Eye (tissue), 1 donor: Measurements from ENCODE around the gene ZC3H14.
A peak's percentile ranks its signal among the peaks of the same experiment; 100 is the strongest.

ENCODE experiments used
- DNase-seq: peaks from one replicate; pipeline ENCODE4 v3.0.0-alpha.2; 2015

The ZC3H14 gene

DNA sequence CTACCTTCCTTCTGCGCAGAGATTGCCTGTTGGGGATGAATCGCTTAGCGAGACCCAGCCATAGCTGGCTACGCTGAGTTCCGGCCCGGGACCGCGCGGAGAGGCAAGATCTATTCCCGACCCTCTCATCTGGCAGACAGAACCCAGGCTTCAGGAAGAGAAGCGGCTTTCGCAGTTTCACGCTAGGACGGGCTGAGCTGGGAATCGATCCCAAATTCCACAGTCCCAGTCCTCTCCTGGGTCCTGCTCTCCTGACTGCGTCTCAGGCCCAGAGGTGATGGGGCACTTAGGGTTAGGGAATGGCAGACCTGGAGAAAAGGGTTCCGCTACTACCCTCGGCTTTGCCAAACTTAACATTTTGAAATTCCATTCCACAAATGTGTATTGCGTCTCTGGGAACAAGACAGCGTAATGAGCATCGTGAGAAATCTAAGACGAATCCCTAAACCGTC is 10.8 kb upstream of the ZC3H14 start:
- DNase-seq = peak; percentile 57

DNA sequence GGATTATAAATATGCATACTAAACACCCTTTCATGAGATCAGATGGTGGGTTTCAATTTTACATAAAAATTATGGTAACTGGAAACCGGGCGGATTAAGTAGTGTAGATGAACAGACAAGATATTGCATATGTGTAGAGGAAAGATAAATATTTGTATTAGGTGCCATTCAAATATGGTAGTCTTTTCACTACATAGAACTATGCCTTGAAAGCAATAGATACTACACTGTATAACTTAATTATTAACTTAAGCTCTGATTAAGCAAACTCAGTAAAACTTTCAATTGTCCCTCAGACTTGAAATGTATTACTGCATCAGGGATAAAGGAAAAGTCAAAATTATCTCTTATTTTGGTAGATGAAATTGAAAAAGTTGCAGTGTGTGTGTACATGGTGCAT is 10.0 kb upstream of the ZC3H14 start:
- DNase-seq = peak; percentile 10

DNA sequence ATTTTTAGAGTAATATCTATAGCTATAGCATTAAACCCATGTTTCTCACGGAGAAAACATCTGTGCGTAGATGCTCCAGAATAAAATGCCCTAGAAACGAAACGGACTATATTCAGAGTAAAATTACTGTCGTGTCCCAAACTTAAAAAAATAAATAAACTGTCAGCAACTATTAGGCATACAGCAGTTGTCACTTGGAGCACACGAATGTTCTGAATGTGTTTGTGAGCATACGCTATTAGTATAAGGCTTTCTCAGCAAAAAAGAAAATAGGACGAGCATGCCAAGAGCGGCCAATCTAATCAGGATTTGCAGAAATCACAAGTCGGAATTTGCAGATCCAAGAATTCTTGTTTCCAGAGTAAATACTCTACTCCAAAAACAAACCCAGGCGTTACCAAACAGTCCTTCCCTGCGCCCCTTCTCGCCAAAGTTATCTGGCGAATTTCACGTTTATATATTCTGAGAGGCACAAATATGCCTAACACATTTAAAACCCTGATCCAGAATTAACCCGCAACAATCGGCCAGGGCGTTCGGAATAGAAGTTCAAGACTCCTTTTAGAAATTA is 8.9 kb upstream of the ZC3H14 start:
- DNase-seq = peak; percentile 80

DNA sequence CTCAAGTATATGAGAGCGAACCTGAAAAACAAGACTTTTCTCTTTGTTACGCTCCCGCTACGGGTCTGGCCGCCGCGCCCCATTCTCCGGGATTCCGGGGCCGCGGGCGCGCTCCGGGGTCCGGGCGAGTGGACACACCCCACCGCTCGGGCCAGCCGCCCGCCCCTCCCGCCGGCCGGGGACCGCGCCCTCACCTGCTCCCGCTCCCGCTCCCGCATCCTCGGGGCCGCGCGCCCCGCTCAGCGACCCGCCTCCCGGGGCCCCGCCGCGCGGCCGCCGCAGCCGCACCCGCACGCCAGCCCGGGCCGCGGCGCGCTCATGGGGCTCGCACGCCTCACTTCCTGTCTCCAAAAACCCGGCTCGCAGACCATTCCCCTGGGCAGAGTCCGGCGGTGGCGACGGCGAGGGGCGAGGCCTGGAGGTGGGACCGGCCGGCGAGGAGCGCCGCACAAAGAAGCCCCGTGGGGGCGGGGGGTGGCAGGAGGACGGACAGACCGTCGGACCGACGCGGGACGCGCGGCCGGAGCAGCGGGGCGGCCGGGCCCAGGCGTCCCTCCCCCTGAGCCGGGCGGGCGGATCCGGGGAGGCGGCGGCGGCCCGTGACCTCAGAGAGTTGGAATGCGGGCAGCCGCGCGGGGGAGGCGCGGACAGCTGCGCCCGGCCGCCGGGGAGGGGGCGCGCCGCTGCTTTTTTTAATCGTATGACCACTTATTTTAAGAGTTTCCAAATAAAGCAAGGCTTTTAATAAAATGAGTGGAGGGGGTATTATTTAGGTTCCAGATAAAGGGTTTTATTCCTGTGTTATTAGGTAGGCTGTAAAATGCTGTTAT is 8.2 kb upstream of the ZC3H14 start, which contains the start of gene PTPN21:
Gene PTPN21 (minus strand): TSS at position 551 of the 830 bp plus-strand sequence. CDS start 4,590 bp downstream, outside the sequence.
- peak; percentile 88 for DNase-seq

DNA sequence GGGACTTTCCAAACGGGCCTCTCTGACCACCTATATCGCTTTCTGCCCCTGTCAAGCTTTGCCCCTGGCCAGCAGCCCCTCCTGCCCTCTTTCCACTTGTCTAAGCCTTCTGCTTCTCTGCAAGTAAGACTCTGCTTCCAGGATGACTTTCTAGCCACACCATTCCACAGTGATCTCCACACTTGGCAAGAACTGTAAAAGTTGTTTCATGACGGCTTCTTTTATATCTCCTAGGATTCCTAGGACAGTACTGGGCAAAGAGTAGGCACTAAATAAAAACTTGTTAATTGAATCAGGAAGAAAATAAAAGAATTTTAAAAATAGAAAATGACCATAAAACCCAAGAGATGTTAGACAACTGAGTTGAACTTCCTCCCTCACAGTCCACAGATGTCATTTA is 6.3 kb upstream of the ZC3H14 start:
- no peak for DNase-seq

DNA sequence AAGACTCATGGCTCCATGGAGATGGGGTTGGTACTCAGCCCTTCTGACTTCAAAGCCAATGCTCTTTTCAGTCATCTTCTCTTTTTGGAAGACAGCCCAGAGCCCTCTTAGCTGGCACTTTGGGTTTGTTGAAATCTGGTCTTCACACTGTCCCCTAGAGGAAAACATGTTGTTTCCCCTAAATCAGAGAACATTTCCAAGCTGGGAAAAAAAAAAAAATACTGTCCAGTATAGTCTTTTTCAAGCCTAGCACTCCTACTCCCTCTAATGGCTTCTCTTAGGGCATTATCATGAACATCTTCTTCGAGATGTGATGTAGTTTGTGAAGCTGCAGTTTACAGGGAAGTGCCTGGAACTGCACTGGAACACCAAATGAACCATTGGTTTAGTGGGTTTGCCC is 3.0 kb upstream of the ZC3H14 start:
- peak; percentile 18 for DNase-seq

DNA sequence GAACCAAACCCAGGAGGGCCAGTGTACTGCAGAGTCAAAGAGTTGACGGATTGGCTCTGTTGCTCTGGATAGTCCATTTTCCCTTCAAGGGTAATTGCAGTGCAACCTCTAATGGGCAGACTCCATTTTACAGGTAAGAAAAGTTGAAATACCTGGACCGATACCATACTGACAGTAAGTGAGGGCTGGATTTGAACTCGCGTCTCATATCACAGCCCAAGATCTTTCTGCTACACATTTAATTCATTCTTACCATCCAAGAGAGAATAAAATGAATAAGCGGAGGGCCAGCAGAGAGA is 356 bp upstream of the ZC3H14 start:
- DNase-seq = no peak

DNA sequence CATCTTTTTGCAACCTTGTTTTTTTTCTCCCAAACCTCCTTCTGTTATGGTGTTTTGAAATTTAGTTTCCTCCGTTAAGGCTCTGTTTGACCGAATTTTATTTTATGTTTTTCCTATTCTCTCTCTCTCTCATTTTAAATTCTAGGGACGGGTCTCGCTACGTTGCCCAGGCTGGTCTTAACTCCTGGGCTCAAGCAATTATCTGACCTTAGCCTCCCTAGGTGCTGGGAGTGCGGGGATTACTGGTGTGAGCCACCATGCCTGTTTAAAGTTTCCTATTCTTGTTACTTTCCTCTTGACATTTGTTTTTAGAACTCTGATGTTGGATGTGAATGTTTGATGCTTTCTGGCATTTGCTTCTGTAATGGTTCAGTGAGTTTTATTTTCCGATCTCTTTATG is 1.0 kb downstream of the ZC3H14 start:
- DNase-seq = no peak

DNA sequence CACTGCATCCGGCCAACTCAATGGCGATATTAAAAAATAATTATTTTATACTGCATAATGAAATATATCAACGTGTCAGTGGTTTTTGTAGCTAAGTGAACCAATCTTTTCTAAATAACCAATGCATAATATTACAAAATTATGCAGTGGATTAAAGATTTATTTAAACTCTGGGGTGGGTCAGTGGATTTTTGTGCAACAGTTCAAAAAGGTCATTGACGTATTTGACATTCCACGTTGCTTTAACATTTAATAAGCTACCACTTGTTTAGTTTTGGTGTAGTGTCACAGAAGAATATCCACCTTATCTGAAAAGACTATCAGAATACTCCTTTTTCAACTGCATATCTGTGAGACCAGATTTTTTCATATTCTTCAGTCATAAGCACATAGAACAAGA is 2.6 kb downstream of the ZC3H14 start:
- DNase-seq = no peak

DNA sequence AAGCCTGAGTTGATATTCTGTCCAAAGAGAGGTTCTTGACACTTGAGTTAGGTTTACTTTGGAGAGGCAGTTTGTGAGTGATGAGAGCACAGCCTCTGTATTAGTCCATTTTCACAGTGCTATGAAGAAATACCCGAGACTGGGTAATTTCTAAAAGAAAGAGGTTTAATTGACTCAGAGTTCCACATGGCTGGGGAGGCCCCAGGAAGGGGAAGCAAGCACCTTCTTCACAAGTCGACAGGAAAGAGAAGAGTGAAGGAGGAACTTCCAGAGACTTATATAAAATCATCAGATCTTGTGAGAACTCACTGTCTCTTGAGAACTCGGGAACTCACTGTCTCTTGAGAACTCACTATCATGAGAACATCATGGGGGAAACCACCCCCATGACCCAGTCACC is 5.4 kb downstream of the ZC3H14 start:
- DNase-seq = no peak

DNA sequence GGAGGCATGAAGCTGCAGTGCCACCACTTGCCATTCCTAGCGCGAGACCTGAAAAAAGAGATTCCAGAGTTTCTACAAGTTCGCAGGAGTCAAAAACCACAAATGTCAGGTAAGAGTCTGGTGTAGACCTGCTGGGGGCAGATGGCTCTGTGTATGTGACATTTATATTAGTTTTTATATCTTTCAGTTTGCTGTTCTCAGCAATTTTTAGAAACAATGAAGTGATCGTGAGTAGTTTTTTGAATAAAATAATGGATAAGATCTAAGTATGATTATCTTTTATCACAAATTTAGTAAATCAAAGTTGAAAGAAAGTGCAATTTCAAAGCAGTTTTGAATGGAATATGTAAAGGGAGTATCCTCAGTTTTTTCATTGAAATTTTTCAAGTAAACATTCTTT is 9.3 kb downstream of the ZC3H14 start:
- DNase-seq = no peak

DNA sequence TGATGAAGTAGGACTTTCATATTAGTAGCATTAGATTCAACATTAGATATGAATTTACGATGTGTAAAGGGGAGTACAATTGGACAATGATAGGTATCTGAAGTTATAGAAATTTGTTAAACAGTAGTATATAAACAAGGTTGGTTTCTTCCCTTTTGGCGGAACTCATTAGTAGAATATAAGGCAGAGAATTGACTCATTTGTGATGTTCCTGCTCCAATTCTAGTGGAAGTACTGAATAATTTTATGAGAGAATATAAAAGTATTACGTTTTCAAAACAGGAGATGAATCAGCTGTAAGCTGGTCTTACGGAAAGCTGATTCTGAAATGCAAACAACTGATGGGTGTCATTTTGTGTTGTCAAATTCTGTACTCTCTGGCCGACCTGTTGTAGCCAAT is 13.4 kb downstream of the ZC3H14 start:
- DNase-seq = no peak

DNA sequence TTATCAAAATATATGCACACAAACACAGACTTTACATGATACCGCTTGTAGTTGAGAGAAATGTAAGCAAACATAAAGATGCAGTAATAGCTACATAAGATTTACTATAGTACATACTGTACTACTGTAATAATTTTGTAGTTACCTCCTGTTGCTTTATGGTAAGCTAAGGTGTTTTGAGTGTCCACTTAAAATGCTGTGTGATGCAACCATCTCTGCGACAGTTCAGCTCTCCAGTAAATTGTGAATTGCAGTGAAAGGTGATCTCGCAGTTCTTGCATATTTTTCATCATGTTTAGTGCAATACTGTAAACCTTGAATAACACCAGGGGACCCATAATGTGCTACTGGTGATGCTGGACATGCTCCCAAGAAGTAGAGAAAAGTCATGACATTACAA is 21.6 kb downstream of the ZC3H14 start:
- no peak for DNase-seq

DNA sequence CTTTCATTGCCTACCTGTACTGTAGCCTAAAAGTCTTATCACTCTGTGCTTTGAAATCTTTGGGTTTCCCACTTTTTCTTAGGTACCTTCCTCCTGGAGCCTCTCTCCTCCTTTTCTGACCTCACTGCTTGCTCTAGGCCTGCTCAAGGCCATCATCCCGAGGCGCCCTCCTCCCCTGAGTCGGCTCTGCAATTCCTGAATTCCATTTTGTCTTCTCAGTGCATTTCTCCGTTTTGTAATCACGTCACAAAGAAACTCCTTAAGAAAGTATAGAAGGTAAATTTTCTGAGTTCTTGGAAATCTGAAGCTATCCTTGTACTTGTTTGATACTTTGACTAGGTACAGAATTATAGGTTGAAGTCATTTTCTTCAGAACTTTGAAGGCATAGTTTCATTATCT is 25.2 kb downstream of the ZC3H14 start:
- no peak for DNase-seq

DNA sequence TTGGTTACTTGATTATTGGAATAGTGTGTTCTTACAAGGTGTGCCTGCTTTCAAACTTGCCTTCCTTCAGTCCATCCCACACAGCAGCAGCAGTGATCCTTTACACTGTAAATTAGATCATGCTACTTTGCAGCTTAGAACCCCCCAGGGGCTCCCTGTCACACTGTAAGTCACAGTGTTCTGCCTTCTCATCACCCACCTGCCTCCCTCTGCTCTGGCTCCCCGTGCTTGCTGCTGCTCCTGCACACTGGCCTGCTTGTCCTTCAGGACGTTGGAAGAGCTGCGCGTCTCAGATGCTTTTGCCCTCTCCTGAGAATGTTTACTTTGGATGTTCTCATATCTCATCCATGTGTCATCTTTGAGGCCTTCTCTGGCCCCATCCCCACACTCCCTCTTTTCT is 27.3 kb downstream of the ZC3H14 start:
- peak; percentile 39 for DNase-seq

DNA sequence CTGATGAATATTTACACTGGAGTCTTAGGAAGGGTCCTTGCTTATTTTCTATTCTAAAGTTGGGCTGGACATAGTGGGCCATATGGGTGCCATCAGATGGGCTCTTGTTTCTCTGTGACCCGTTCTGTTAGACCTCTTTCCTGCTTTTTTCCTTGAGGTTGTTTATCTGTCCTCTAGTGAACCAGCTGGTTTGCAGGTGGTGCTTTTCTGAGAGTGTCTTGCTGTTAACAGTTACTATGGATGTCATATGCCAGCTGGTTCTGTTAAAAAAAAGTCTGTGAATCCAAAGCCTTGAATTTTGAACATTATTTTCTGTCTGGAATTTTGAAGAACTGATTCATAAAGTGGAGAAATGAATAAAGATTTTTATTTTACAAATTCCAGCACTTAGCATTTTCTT is 29.2 kb downstream of the ZC3H14 start:
- DNase-seq = peak; percentile 36

DNA sequence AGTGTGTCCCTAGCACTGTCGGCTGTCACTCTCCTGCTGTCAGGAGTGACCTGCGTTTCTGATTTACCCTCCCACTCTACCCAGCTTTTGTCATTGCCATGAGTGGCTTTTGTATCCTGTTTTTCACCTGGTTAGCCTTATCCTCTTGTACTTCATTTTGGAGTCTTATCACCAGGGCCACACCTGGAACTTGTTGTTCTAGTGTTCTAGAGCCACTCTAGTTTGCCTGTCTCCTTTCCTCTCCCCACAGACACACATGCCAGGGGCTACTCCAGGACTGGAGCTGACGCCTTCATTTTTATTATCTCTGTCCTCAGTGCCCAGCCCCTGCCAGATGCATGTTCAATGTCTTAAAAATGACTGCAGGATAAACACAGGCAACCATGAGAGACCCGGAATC is 34.2 kb downstream of the ZC3H14 start:
- no peak for DNase-seq

DNA sequence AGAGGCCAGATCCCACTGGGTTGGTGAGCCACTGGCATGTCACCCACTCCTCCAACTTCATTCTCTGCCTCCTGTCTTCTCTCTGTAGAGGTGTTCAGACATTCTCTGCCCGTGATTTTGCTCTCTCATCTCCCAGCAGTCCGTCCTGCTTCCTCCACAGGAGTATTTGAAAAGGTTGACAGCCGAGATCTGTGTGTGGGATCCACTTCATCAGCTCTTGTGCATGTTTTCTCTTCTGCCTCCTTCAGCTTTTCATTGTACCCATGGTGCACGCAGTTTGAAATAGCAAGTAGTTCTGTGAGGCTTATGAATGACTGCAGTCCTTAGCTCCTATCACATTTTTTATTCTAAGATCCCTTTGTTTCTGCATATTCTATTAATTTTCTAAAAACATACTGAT is 34.8 kb downstream of the ZC3H14 start:
- no peak for DNase-seq

DNA sequence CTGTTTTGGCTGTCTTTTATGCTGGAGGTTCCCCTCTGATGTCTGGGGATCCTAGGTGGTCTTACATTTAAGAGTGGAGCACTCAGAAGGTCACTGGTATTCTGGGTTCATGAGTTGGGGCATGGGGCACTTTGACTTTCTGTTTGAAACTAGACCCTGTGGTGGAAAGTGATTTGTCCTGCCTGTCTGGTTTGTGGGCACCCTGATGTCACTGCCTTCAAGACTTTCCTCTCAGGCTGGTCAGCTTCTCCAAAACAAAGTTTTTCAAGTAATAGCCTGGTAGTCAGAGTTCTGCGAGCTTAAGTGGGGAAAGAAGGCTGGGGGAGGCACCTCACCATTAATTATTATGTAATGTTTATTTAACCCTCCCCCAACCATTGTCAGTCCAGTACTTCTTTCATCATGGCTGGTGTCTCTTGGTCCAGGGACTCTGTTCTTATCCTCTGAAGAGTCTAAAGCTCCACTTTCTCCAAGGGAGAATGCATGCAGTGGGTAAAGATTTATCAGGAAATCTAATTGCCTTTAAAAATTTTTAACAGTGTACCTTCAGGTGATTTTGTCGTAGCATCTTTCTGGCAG is 35.3 kb downstream of the ZC3H14 start:
- DNase-seq = no peak

DNA sequence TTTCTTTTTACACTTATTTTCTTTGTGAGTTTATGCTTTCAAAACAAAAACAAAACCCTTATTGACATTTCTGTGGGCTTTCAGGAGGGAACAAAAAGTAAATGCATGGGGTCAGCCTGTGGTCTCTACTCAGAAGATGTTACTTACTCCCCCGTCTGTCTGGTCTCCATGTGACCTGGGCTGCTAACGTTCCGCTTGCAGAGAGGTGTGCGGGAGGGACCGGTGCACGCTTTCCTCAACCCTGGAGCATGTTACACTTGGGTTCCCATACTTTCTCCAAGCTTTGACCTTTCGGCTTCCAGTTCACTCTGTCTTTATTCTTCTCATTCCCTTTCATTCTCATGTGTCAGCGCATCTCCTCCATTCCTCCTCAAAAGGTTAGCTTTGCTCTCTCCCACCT is 36.5 kb downstream of the ZC3H14 start:
- no peak for DNase-seq

DNA sequence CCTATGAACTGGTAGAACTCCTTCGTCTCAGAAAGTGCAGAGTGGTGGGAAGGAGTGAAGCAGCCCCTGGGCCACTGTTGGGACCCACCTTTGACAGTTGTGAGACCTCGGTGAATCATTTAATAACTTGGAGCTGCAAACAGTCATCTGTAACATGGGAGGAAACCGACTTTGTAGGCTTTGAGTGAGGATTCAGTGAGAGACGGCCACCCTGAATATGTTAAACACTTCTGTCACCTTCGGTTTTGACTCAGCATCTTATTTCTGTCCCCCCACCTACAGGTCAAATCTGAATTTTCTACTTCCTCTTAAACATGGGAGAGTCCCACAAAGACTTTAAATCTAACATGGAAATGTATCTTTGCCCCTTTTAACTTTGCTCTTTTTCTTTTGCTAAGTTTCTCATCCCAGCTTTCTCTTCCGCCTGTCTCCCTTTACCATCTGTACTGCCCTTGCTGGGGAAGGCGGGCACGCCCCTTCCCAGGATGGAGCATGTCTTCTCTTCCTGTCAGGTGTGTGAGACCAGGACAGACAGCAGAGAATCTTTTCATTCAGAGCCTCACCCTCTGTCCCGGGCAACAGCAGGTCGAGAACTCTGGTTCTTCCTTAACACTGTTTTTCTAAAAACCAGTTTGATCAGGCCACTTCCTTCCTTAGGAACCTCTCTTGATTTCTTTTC is 37.1 kb downstream of the ZC3H14 start:
- no peak for DNase-seq

DNA sequence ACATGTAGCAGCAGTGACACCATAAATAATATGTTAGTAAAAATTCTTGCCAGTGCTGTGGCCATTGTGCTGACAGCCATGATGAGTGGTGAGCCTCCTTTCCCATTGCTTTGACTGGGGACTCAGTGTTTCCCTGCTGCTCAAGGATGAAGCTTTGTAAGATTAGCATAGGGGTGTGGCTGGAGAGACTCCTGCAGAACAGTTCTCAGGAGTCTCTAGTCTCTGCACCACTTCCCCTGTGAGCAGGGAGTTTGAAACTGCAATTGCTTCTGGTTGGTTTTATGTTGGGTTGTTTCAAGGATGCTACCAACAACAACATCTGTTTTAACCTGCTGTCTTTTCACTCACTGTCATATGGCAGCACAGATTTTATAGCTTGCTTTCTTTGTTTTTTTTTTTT is 41.4 kb downstream of the ZC3H14 start:
- DNase-seq = no peak

DNA sequence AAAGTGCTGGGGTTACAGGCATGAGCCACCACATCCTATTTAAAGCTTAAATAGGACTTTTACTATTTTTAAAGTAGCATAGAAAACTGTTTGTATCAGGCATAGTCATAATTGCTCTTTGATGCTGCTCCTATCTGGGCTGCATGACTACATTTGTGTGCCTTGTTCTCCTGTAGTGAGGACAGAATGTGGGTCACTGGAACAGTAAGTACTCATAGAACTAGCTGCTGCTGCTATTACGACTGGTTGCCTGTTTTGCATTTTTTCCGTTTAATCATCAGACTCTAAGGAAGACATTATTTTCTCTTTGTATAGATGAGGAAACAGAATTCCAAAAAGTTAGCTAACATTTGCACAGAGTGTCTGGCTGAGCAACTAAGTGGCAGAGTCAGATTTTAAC is 42.8 kb downstream of the ZC3H14 start:
- DNase-seq = no peak

DNA sequence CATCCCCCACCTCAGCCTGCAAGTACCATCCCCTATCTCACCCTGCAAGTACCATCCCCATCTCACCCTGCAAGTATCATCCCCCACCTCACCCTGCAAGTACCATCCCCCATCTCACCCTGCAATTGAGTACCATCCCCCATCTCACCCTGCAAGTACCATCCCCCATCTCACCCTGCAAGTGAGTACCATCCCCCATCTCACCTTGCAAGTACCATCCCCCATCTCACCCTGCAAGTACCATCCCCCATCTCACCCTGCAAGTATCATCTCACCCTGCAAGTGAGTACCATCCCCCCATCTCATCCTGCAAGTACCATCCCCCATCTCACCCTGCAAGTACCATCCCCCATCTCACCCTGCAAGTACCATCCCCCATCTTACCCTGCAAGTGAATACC is 45.0 kb downstream of the ZC3H14 start:
- no peak for DNase-seq
